Loucy (cell line): ENCODE measurements around the gene CNOT10.

Source experiments
- CTCF ChIP-seq: fragments of 200-600 bp; sonication (generic); conservative IDR thresholded peaks from 2 replicates; pipeline ENCODE4 v1.5.1; 2014; ENCODE audit warnings: mild to moderate bottlenecking, antibody characterized with exemption, low read length
- EZH2phosphoT487 ChIP-seq: fragments of 200-600 bp; IDR thresholded peaks from 2 replicates; pipeline ENCODE4 v1.6.1; 2018; ENCODE audit warnings: antibody characterized with exemption, mild to moderate bottlenecking, moderate library complexity, borderline replicate concordance

- TF ChIP-seq CTCF (no peak), EZH2phosphoT487 (no peak)
Observed at GRCh38 chr3:32643816-32644215, 41.2 kb upstream of the CNOT10 start.
